HG03439 (cell line): Measurements from ENCODE around the gene NUP54.

Experiments used
- ATAC-seq: cut with Tn5 transposase; IDR thresholded peaks from one replicate; pipeline ENCODE4 v1.9.1; 2021; ENCODE audit warnings: mild to moderate bottlenecking, moderate library complexity; ENCODE audit not compliant: unreplicated experiment

The NUP54 gene

DNA sequence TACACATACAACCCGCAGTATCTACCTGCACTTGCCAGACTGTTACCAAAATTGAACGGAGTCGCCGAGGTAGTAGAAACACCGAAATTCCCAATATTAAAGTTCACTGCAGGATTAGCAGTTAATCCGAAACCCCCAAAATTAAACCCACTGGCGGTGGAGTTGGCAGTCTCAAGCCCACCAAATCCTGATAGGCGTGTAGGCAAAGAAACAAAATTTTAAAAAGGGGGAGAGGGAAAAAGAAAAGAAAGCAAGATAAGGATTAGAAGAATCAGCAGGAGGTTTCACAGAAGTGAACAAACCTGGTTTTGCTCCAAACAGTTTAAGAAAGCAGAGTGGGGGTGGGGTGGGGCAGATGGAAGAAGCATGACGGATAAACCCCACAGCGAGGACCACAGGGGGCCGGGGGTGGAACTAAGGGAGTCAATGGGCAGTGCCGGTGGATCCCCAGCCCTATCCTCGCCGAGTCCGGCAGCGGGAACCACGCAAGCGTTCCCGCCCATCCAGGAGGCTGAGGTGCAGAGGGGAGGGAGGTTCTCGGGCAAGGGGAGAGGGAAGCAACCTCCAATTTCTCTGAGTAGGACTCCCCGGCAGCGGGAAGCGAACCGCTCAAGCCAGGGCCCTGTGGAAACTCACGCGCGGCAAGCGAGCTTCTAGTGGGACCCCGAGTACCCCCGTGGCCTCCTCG lies 599 bp downstream of the NUP54 start:
- ATAC-seq: peak; percentile 28

DNA sequence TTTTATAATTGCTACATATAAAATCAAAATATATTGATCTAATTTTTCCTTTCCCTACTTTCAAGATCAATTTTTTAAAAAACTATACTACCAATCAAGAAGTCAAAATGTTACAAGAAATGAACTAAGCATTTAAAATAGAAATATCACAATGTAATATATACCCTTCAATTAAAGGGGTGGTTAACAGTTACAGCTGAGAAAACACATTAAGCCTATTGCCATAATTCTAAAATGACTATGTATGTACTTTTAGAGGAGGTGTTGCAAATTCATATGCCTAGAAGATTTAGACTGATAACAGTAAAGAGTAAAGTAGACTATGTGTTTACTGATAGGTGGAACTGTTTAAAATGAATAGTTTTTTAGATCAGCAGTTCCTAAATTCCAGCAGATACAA lies 3.7 kb downstream of the NUP54 start:
- no peak for ATAC-seq

DNA sequence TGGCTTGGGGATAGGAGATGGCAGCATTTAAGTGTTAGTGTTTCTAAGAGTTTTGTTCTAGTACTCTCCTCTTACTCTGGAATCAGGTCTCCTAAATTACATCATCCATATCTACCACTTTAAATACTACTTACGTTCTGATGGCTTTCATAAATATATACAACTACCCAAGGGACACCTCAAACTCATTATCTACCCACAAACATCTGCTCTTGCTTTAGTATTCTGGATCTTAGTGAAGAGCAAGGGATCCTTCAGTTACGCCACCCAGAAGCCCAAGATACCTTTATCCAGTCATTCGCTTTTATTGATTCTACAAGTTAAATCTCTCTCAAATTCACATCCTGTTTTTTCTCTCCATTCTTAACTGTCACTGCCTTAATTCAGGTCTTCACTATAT lies 7.0 kb downstream of the NUP54 start:
- ATAC-seq: no peak

DNA sequence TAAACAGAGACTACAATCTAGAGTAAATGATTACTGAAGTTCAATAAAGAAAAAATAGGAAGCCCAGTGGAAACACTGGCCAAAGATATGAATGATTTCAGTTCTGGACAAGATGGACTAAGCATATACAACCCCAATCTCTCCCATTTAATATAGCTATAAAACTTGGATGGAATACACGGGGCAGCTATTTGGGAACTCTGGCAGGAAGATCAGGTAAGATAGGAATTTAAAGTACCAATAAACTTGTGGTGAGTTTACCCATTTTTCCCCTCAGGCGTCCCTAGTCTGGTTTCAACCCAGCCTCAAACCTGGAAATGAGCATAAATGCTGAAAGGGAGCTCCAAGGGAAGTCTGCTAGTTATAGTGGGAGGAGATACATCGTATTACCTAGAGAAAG lies 20.4 kb downstream of the NUP54 start:
- ATAC-seq: no peak

DNA sequence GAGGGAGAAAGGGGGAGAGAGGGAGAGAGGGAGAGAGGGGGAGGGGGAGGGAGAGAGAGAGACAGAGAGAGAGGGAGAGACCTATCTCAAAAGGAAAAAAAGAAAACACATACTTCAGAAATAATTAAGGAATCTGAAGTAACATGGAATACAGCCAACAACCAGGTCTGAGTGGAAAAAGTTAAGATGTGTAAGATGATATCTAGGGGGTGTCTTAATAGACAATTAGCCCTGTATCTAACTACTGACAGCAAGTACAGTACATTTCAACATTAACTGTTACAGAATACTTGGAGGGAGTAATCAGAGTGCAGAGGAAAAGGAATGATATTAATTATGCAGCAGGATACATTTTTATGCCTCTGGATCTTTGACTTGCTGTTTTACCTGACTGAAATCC lies 22.4 kb downstream of the NUP54 start:
- no peak for ATAC-seq

DNA sequence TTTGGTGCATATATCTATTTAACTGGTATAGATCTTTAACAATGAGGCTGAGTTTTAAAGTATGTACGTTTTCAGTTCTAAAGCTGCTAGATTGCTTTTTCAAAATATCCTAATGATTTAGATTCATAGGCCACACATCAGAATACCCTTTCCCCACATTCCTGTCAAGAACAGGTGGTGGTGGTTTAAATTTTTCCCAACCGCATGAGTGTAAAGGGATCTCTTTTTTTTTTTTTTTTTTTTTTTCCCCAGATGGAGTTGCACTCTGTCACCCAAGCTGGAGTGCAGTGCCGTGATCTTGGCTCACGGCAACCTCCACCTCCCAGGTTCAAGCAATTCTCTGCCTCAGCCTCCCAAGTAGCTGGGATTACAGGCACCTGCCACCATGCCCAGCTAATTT lies 28.0 kb downstream of the NUP54 start:
- no peak for ATAC-seq

DNA sequence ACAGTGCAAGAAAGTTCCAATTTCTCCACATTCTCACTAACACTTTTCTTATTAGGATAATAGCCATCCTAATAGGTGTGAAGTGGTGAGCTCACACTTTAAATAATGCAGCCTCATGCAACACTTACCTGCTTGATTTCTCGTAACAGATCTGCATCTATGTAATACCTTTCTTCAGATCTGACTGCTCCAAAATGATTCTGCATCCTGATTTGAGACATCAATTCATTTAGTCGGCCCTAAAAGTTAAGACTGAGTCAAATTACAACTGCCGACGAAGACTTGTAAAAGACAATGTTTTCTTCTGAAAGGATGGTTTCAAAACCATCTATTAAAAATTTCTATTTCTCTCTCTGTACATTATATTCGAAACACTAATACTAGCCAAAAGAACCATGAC lies 30.7 kb downstream of the NUP54 start:
- no peak for ATAC-seq

DNA sequence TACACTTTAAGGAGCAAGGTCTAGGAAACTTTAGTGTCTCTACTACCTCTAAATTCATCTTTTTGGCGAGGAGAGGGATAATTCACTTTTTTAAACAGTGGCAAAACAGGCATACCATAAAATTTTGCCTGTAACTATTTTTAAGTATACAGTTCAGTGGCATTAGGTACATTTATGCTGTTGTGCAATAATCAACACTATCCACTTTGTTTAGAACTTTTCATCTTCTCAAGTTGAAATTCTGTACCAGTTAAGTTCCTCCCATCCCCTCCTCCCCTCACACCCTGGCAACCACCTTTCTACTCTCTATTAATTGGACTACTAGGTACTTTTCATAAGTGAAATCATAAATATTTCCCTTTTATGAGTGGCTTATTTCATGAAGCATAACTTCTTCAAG lies 31.4 kb downstream of the NUP54 start:
- ATAC-seq: no peak

DNA sequence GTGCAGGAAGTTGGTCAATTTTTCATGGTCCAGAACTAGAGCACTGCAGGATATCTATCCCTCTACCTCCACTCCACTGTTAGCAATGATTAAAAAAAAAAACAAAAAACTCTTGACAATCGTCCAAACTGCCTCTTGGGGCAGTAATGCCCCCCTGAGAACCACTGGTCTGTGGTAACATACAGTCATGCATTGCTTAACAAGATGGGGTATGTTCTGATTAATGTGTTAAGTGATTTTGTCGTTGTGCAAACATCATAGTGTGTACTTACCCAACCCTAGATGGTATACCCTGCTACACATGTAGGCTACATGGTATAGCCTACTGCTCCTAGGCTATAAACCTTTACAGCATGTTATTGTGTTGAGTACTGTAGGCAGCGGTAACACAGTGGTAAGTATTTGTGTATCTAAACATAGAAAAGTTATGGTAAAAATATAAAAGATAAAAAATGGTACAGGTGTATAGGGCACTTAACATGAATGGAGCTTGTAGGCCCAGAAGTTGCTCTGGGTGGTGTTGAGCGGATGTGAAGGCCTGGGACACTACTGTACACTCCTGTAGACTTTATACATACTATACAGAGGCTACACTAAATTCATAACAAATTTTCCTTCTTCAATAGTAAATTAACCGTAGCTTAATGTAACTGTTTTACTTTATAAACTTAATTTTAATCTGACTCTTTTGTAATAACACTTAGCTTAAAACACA lies 39.6 kb downstream of the NUP54 start:
- no peak for ATAC-seq

DNA sequence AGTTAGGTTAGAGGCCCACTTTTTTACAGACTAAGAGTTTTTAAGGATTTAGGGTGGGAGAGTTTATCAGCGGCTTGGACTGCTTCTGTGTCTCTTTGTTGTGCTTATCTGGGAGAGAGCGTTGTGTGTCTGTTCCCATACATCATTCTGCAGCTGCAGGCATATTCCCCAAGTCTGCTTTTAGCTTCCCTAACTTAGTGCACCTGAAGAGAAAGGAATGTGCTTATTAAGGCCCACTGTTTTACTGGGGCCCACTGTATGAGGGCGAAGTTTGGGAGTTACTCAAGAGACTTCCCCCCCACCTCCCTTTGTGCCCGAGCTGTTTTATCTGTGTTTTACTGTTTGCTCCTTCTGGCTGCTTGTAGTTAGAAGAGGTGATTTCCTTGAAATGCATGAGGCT lies 41.8 kb downstream of the NUP54 start:
- no peak for ATAC-seq

DNA sequence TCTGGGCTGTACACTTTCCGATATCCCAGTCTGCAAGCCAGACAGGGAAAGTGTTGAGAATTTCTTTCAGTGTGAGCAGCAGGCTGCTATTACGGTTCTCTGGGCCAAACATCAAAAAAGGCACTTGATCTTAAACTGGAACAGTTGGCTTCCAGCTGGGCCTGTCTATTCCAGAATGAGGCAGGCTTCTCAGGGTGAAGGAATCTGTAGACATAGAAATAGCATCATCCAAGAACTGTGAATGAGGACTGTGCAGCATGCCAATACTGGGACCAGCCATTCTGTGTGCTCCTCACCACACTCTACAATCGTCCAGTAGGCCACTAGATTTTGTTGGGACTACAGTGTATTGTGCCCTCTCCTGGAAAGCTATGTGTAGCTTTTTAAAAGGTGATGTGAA lies 42.5 kb downstream of the NUP54 start:
- ATAC-seq: no peak

DNA sequence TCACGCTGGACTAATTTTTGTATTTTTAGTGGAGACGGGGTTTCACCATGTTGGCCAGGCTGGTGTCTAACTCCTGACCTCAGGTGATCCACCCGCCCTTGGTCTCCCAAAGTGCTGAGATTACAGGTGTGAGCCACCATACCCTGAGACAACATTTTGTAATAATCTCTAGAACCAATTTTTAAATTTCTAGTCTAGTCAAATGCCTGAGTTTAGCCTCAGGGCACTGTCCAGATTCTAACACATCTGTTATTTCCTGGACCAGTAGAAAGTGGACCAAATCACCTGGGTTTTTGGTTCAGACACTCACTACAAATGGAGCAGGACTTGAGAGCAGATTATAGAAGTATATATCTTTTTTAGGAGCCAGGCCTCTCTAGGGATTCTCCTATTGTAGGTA lies 52.1 kb downstream of the NUP54 start:
- no peak for ATAC-seq

DNA sequence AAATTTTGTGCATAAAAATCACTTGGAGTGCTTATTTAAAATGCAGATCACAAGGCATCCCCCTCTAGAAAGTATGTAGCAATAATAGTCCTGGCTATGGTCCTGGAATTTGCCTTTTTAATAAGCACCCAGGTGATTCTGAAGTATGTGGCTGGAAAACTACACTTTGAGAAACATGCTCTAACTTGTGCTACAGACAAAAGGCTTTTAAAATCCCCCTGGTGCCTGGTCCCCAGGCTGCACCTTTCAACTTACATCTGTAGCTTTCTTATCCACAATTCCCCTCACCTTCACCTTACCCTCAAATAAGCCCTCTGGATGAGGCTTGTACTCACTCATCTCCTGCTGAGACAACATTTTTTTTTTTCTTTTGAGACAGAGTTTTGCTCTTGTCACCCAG lies 52.6 kb downstream of the NUP54 start:
- ATAC-seq: no peak

DNA sequence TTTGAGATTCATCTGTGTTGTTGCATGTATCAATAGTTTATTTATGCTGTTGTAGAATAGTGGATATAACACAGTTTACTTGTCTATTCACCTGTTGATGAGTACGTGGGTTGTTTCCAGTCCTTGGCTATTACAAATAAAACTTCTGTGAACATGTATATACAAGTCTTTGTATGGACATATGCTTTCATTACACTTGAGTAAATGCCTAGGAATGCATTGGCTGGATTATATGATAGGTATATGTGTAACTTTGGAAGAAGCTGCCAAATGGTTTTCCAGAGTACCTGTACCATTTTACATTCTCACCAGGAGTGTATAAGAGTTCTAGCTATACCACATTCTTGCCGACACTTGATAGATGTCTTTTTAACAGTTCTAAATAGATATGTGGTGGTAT lies 57.1 kb downstream of the NUP54 start:
- no peak for ATAC-seq

DNA sequence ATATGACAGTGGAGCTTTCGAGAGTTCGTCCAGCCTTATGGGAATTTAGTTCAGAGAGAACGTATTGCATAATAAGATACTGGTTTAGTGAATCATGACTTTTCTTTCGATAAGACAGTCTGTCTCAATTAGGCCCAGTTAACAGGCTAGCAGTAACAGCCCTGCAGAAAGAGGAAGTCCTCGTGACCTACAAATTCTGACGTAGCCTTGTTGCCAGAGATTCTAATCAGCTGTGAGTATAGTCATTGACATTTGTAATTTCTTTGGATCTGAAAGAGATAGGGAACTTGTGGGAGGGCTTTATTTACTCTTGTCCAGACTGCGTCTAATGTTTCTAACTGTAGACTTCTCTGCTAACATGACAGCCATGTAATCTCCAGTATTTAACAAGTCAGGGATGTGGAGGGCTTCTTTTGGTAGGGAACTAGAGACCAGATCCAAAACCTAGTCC lies 57.9 kb downstream of the NUP54 start:
- ATAC-seq: no peak

DNA sequence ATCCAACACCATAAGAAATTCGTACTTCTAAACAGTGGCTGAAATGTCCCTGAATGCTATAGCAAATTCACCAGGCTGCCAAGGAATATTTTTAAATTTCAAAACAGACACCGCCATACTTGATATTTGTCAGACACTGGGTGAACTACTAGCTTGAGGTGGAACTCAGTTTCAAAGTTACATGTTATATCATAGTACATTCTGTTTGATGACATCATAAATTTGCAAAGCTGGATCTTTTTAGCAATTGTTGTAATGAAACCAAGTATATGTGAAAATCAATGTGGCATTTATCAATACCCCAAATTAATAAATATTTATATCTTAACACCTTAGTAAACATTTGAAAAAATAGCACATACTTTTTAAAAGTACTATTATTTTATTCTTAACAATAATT lies 59.5 kb downstream of the NUP54 start:
- ATAC-seq: no peak

DNA sequence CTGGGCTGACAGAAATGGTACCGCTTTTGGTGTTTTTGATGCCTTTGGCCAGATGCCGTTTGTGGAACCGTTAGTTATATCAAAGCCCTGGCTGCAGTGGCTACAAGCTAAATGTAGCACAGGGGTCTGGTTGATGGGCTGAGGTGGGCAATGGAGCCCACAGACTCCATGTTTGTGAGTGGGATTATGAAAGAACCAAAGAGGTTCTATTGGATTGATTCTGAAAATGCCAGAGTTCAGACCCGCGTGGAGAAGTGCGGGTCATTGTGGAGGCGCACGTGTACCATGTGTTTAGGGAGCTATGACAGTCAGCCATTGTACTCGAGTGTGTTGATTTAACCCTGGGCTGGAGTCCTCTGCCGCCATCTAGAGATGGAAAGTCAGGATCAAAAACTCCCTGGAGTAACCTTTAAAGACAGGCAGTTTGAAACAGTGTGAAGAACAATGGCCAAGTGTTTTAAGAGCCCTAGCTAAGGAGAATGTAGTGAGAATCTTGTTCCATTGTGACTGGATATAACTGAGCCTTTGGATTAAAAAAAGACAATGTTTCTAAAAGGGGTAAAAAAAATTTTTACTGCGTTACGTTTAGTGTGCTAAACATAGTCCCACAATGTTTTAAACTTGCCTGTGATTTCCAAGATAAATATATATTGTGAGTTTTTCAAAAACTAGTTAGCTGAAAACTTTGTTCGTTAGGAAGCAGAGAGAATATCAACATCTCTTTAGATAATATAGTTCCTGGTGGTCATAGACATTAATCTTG lies 61.0 kb downstream of the NUP54 start:
- no peak for ATAC-seq

DNA sequence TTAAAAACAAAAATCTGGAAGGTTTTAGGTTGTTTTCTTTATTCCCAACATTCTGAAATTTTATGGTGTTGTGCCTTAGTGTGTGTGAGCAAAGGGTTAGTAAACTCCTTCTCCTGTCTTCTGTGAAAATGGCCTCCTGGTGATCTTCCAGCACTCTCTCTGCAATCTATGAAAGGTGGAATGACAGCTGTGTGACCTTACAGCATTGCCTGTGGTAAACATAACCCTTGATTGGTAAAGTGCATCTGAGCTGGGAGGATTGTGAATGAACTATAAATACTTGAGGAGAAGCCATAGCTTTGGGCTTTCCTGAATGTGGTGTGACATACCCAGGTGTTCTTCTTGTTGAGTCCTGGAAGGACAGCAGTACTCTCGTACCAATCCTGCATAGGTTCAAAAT lies 63.7 kb downstream of the NUP54 start:
- no peak for ATAC-seq

DNA sequence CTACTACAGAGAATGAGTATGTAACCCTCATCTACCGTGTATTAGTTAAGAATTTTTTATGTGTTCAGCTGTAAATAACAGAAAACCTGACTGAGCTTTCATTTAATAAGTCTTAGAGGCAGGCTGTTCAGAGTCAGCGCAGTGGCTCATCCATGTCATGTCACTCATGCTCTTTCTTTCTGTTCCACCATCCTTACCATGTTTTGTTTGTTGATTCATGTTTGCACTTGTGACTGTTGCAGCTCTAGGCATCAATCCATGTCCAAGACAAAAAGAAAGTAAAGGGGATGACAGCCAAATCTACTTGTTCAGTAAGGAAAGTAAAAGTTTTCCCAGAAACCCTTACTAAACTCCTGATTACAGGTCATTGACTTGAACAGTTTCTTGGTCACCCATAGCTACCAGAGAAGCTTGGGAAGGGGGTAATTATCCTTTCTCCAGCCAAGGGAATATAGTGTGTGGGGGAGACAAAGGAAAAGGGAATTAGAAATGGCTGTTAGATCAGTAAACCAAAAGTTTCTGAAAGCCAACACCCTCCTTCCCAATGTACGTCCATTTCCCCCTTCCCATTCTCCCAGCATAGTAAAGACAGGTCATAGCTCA lies 64.7 kb downstream of the NUP54 start:
- no peak for ATAC-seq

DNA sequence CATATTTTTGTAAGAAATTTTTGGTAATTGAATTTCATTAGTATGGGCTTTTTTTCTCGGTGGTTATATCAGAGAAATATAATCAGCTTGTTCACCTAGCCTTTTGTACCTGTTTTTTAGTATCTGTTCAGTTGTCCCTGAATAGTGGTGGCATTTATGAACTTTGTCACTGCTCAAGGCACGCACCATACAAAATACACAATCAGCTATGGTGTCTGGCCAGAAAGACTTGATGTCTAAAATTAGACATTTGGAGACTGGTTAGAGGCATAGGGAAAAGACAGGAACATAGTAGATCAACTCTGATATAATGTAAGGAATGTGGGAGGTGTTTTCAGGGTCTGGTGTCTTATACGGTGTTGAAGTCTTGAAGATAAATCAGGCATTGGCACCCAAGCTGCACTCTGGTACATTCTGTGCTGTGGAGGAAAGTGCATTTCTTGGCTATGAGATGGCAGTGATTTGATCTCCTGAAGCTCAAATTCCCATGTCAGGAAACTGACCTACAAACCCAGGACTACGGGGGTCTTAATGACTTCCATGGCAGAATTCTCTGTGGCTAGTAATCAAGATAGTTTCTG lies 70.1 kb downstream of the NUP54 start:
- no peak for ATAC-seq

DNA sequence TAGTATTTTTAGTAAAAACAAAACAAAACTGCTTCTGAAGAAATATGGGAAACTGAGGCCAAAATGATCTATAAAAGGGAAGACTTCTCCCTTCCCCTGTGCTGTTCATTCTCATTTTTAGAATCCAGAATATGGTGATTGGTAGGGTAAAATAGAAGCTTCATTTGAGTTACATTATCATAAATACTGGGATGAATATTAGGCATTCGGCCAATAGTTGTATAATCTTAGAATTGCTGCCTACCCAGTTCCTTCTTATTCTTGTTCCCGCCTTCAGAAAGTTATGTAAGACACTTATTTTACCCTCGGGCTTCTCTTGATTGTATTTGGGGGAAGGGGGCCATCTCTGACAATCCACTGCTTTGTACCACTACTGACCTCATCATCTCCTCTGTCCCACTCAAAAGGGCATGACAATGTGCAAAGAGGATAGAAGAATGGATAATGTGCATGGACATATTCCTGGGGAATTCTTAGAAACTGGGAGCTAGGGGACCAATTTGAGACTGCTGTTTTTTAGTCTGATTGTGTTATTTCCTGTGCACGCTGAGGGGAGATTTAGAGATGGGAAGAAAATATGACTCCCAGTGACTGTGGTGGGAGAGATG lies 73.1 kb downstream of the NUP54 start:
- ATAC-seq: no peak
